K562 (cell line): ENCODE measurements around the gene GSTM5. TPM values are rescaled to one million over a fixed set of nuclear protein-coding genes. Genes with fewer than 3 reads are reported as not detected.
"Not testable (repeated sequence)": the region's sequence is repeated elsewhere in the genome, so short reads cannot be mapped to it uniquely, and the experiment has no call there.

Experiments used
- ATAC-seq: fragments of 200-7000 bp; cut with Tn5 transposase; 3 replicates; pipeline ENCODE4 v1.9.1; 2020; ENCODE audit warnings: moderate library complexity
- BruUV-seq: library from RNA; stranded (reverse); fragments of 400-500 nt; replicated peaks from 2 replicates; lab custom pipeline; 2021; lab: Mats Ljungman, UMichigan
- CTCF ChIA-PET: fragments of 300-600 bp; formaldehyde crosslinking; extraction: SDS; loops from one replicate; lab custom pipeline; 2021; ENCODE audit warnings: low intra/inter-chr PET ratio; lab: Yijun Ruan, JAX
- POLR2A ChIA-PET: fragments of 300-600, 350-650 bp; sonication (Branson Sonifier 250); formaldehyde crosslinking; extraction: SDS; loops from one replicate; lab custom pipeline; 2021; ENCODE audit warnings: antibody characterized with exemption, inconsistent platforms; lab: Yijun Ruan, JAX
- DNase-seq, 4 experiments: peaks; one replicate each; pipeline versions ENCODE4 v3.0.0 to v3.0.0-alpha.2; 2011 to 2018; ENCODE audit warnings: low spot score in 3 of 4, mixed read lengths in 3 of 4; ENCODE audit errors: extremely low read depth in 1 of 4
- FAIRE-seq: peaks from 2 replicates; lab custom pipeline; 2011; peaks lifted over from hg19 to GRCh38; lab: Jason Lieb, UNC
- H2AFZ ChIP-seq: 2 replicates; pipeline ENCODE4 v1.6.0; 2011; ENCODE audit warnings: low read depth, low read length, control low read depth, inconsistent platforms
- H3K27ac ChIP-seq: fragments of 200-600 bp; 3 replicates; pipeline ENCODE4 v1.8.0; 2011; ENCODE audit warnings: low read depth, mild to moderate bottlenecking, control low read depth, inconsistent platforms, low read length, moderate library complexity, mixed read lengths; ENCODE audit errors: extremely low read depth
- H3K27me3 ChIP-seq, 2 experiments: fragments of 300-600 bp in 1 of 2; 2 replicates in 1 of 2; 3 replicates in 1 of 2; pipeline versions ENCODE4 v1.6.0 to v1.8.0; 2011; ENCODE audit warnings: inconsistent platforms in 2 of 2, low read length in 2 of 2, mild to moderate bottlenecking in 1 of 2, mixed read lengths in 1 of 2, moderate library complexity in 1 of 2; ENCODE audit not compliant: control insufficient read depth in 2 of 2, insufficient read depth in 2 of 2
- H3K36me3 ChIP-seq: fragments of 300-600 bp; 3 replicates; pipeline ENCODE4 v1.8.0; 2011; ENCODE audit warnings: mild to moderate bottlenecking, low read length, inconsistent platforms; ENCODE audit not compliant: control insufficient read depth, insufficient read depth
- H3K4me1 ChIP-seq, 2 experiments: fragments of 200-600 bp in 1 of 2; replicated peaks in 1 of 2; 2 replicates in 1 of 2; 3 replicates in 1 of 2; pipeline versions ENCODE4 v1.5.1 to v1.8.0; 2011; ENCODE audit warnings: inconsistent platforms in 2 of 2, low read length in 2 of 2, mild to moderate bottlenecking in 1 of 2, mixed read lengths in 1 of 2, moderate library complexity in 1 of 2; ENCODE audit not compliant: control insufficient read depth in 2 of 2, insufficient read depth in 2 of 2
- H3K4me2 ChIP-seq: 2 replicates; pipeline ENCODE4 v1.6.1; 2011; ENCODE audit warnings: low read length, control low read depth, inconsistent platforms, mixed read lengths; ENCODE audit not compliant: insufficient read depth
- H3K4me3 ChIP-seq: fragments of 200-600 bp; sonication (generic), shearing (Covaris generic); 2 replicates; pipeline ENCODE4 v1.5.1; 2016; ENCODE audit warnings: control low read depth, inconsistent platforms
- H3K79me2 ChIP-seq: fragments of 200-600 bp; 3 replicates; pipeline ENCODE4 v1.8.0; 2011; ENCODE audit warnings: low read length, inconsistent platforms; ENCODE audit not compliant: control insufficient read depth, insufficient read depth
- H3K9ac ChIP-seq, 2 experiments: 2 replicates each; pipeline versions ENCODE4 v1.6.0 to v1.6.1; 2011; ENCODE audit warnings: low read depth in 2 of 2, low read length in 2 of 2, control low read depth in 1 of 2, inconsistent platforms in 1 of 2, mild to moderate bottlenecking in 1 of 2, mixed read lengths in 1 of 2; ENCODE audit not compliant: insufficient read depth in 1 of 2
- H3K9me1 ChIP-seq: one replicate; pipeline ENCODE4 v1.6.0; 2011; ENCODE audit warnings: inconsistent platforms, mild to moderate bottlenecking, low read length, moderate library complexity; ENCODE audit not compliant: control insufficient read depth, insufficient read depth
- H3K9me3 ChIP-seq: replicated peaks from 2 replicates; pipeline ENCODE4 v1.5.1; 2011; ENCODE audit warnings: low read depth, low read length, inconsistent platforms; ENCODE audit not compliant: control insufficient read depth, insufficient read depth
- H4K20me1 ChIP-seq: replicated peaks from 2 replicates; pipeline ENCODE4 v1.6.1; 2011; ENCODE audit warnings: low read length, inconsistent platforms, mixed read lengths; ENCODE audit not compliant: control insufficient read depth, insufficient read depth
- WGBS: fragments of 100-300 bp; shearing (Covaris generic); methylation state at CpG from one replicate; pipeline ENCODE4 v1.1.6; 2016; ENCODE audit warnings: low coverage, mixed read lengths; ENCODE audit not compliant: insufficient coverage; ENCODE audit errors: missing lambda C conversion rate; 5-methylcytosine and 5-hydroxymethylcytosine counted together
- in situ Hi-C: fragments of 300-500 bp; cut with MboI; formaldehyde crosslinking; loops from 4 replicates; pipeline ENCODE4 v1.15.0; 2018; ENCODE audit warnings: inconsistent platforms, mixed read lengths
- intact Hi-C: fragments of 100-400 bp; cut with micrococcal nuclease; formaldehyde crosslinking; loops from 2 replicates; pipeline ENCODE4 v1.14.2; 2022
- polyA plus RNA-seq, 8 experiments: library from polyadenylated mRNA; depleted of rRNA in 4 of 8; stranded (reverse) in 5 of 8; unstranded in 3 of 8; fragments of >200 nt; fragmentation: Nextera tagmentation in 2 of 8; fragmentation: Illumina TruSeq in 1 of 8; extraction: Ambion mirVana in 2 of 8; extraction: Trizol in 1 of 8; gene quantifications; 2 replicates each; pipeline versions ENCODE4 v1.2.1 to v1.2.3, GENCODE V29; 2011 to 2014; ENCODE audit warnings: inconsistent platforms in 1 of 8, missing spikeins in 1 of 8
- total RNA-seq, 7 experiments: library from RNA; depleted of rRNA in 6 of 7; stranded (reverse); fragments of >200 nt in 6 of 7; fragmentation: Illumina TruSeq in 2 of 7; extraction: Trizol in 2 of 7; gene quantifications; 2 replicates each; pipeline versions ENCODE4 v1.2.1 to v1.2.3, GENCODE V29; 2011 to 2021; ENCODE audit warnings: low replicate concordance in 1 of 7

GSTM5 gene
- total and polyA plus RNA-seq, 9 of the 15 experiments (the other 6 are each of a cell fraction or from before 2014, with no cell fraction given), result not detected

DNA sequence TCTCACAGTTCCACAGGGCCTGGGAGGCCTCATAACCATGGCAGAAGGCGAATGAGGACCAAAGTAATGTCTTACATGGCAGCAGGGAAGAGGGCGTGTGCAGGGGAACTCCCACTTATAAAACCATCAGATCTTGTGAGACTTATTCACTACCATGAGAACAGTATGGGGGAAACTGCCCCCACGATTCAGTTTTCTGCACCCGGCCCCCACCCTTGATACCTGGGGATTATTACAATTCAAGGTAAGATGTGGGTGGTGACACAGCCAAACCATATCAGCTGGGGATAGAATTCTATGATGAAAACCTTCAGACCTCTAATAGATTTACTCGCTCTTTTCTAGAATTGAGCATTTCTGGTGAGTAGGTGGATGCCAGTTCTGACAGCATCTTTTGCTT, 17.7 kb upstream of the GSTM5 start:
- H3K9me1 ChIP-seq, BruUV-seq, H3K27me3 ChIP-seq, ATAC-seq, H3K4me3 ChIP-seq, H3K79me2 ChIP-seq, in situ Hi-C loops, H3K27ac ChIP-seq, FAIRE-seq, POLR2A ChIA-PET, DNase-seq, H3K36me3 ChIP-seq, H3K4me2 ChIP-seq, H3K9me3 ChIP-seq, intact Hi-C loops, H3K9ac ChIP-seq, CTCF ChIA-PET, H2AFZ ChIP-seq, H3K4me1 ChIP-seq, H4K20me1 ChIP-seq: not testable (repeated sequence)
- no CpG with 5 or more reads among the region's 5 CpGs for WGBS

DNA sequence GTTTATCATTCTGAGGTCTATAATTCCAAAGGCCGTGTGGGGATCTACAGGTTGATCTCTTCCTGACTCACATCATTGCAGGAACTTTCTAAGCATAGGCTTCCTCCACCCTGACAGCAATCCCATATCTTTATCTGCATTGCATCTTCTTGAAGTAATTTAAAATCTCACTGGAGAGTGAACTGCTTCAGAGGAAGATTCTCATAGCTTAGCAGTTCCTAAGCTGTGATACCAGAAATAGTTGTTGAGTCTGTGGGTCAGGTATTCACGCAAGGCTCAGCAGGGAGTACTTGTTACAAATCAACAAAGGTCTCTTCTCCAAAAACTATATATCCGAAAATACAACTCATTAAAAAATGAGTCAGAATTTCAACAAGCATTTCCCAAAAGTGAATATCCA, 16.9 kb upstream of the GSTM5 start:
- POLR2A ChIA-PET, H3K9me1 ChIP-seq, CTCF ChIA-PET, H3K9ac ChIP-seq, FAIRE-seq, H3K27me3 ChIP-seq, in situ Hi-C loops, H3K27ac ChIP-seq, H3K4me3 ChIP-seq, H3K79me2 ChIP-seq, H3K36me3 ChIP-seq, DNase-seq, BruUV-seq, ATAC-seq, H2AFZ ChIP-seq, H3K9me3 ChIP-seq, H4K20me1 ChIP-seq, intact Hi-C loops, H3K4me2 ChIP-seq, H3K4me1 ChIP-seq: not testable (repeated sequence)
- WGBS, result no CpG with 5 or more reads among the region's 3 CpGs
